ENCODE results near the gene FAM180B.

DNA sequence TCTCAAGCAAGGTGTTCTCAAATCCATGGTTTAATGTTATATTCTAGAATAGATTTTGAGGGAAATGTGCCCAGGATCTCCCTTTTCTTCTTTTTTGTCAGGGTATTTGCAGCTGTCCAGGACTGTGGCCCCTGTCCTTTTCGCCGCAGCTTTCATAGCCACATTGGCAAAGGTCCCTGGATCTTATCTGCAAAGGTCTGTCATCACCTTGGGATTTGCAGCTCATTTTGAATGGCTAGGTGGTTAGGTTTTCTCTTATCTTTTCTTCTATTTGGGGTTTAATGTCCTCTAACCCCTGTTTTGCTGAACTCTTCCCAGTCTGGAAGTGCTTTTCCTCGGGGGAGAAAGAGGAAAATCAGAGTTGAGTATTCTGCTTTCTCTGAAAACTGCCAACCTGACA is 19.4 kb downstream of the FAM180B start:
- no peak for TF ChIP-seq MAX (IDR thresholded peaks at IDR 0.05; ENCODE audit: low read depth, low read length)
- TF ChIP-seq, protein P1, sequence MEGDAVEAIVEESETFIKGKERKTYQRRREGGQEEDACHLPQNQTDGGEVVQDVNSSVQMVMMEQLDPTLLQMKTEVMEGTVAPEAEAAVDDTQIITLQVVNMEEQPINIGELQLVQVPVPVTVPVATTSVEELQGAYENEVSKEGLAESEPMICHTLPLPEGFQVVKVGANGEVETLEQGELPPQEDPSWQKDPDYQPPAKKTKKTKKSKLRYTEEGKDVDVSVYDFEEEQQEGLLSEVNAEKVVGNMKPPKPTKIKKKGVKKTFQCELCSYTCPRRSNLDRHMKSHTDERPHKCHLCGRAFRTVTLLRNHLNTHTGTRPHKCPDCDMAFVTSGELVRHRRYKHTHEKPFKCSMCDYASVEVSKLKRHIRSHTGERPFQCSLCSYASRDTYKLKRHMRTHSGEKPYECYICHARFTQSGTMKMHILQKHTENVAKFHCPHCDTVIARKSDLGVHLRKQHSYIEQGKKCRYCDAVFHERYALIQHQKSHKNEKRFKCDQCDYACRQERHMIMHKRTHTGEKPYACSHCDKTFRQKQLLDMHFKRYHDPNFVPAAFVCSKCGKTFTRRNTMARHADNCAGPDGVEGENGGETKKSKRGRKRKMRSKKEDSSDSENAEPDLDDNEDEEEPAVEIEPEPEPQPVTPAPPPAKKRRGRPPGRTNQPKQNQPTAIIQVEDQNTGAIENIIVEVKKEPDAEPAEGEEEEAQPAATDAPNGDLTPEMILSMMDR (IDR thresholded peaks at IDR 0.05 in 2 of 3, conservative IDR thresholded peaks at IDR 0.05 in 1 of 3; ENCODE audit: control insufficient read depth in 2 of 3, extremely low read depth in 1 of 3, insufficient read depth in 1 of 3, low read depth in 3 of 3, low read length in 3 of 3) = no peak
- TF ChIP-seq NR2C1 (IDR thresholded peaks at IDR 0.05) = no peak
- TF ChIP-seq SRF (IDR thresholded peaks at IDR 0.05; ENCODE audit: low read depth in 2 of 2, low read length in 2 of 2) = no peak
- TF ChIP-seq SMC3 (IDR thresholded peaks at IDR 0.05; ENCODE audit: borderline replicate concordance, low read length) = no peak
- TF ChIP-seq HCFC1 (IDR thresholded peaks at IDR 0.05; ENCODE audit: low read length) = no peak
- TF ChIP-seq POLR2AphosphoS5 (IDR thresholded peaks at IDR 0.05; ENCODE audit: low read length) = no peak

Data from GM12878 (cell line).